Measurements from ENCODE around the gene CD247.

CD247 gene

DNA sequence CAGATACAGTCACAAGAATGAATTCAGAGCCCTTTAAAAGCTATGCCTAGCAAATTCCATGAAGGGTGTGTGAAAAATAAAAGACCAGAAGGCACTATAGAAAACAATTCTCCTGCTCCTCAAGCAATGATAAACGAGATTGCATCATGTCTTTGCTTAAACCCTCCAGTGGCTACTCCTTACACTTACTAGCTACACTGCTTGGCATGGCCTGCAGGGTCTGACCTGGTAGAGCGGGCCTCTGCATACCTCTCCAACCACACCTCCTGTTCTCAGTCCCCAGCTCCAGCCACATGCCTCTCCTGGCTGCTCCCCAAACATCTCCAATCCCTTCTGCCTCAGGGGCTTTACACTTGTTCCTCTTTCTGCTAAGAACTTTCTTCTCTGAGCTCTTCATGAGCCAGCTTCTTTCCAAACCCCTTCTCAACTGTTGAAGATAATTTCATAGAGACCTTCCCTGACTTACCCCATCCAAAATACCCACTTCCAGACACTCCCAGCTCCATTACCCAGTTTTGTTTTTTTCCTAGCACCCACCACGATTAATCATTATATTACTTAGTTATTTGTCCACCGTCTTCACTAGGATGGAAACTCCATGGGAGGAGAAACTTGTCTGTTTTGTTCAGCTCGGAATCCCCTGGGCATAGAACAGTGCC lies 46.4 kb upstream of the CD247 start:
- no peak overlapping the region for H3K4me2 ChIP-seq (ENCODE audit: low read length)
- H4K8ac ChIP-seq (ENCODE audit: low read depth, low read length): no peak overlapping the region
- no peak overlapping the region for H4K91ac ChIP-seq (ENCODE audit: low read depth, low read length)
- H3K36me3 ChIP-seq (ENCODE audit: control insufficient read depth in 1 of 2, insufficient read depth in 2 of 2, low read length in 2 of 2): no peaks in the 10 kb centered on the region
- H2BK12ac ChIP-seq (ENCODE audit: low read length): no peak overlapping the region
- H3K79me1 ChIP-seq (ENCODE audit: low read length): peaks cover 2% of the 10 kb centered on the region
- no peak overlapping the region for H2BK120ac ChIP-seq (ENCODE audit: insufficient read depth, low read length, poor library complexity)
- no peak overlapping the region for H3K27ac ChIP-seq (ENCODE audit: low read depth, low read length)
- H2AFZ ChIP-seq (ENCODE audit: insufficient read depth, low read length, poor library complexity): no peak overlapping the region
- H3K4me3 ChIP-seq (ENCODE audit: low read depth, low read length): no peak overlapping the region
- H3K18ac ChIP-seq (ENCODE audit: low read length): no peak overlapping the region
- no peaks in the 10 kb centered on the region for H3K27me3 ChIP-seq (ENCODE audit: insufficient read depth, low read length)
- no peaks in the 10 kb centered on the region for H3K9me3 ChIP-seq (ENCODE audit: insufficient read depth, low read depth, low read length)
- H4K12ac ChIP-seq (ENCODE audit: low read depth, low read length): no peak overlapping the region
- no peak overlapping the region for H3K14ac ChIP-seq (ENCODE audit: low read length)
- H3K9ac ChIP-seq (ENCODE audit: low read length): no peak overlapping the region
- no peak for DNase-seq
- H3K4ac ChIP-seq (ENCODE audit: low read depth, low read length): no peak overlapping the region
- H3K79me2 ChIP-seq (ENCODE audit: control insufficient read depth, insufficient read depth, low read length, poor library complexity): no peaks in the 10 kb centered on the region
- H2AK5ac ChIP-seq (ENCODE audit: low read length): no peak overlapping the region
- H2BK5ac ChIP-seq (ENCODE audit: low read depth, low read length, poor library complexity): no peak overlapping the region
- H3K23ac ChIP-seq (ENCODE audit: low read length): no peak overlapping the region
- peaks cover 5 to 9% of the 10 kb centered on the region in 2 experiments for H3K4me1 ChIP-seq (ENCODE audit: control insufficient read depth in 1 of 2, insufficient read depth in 2 of 2, low read length in 2 of 2)
- WGBS (ENCODE audit: extremely low coverage, insufficient coverage, insufficient read length): no CpG with 5 or more reads among the region's 5 CpGs

- Histone ChIP-seq H3K9ac (ENCODE audit: low read length) (no peak overlapping the region), H3K27me3 (ENCODE audit: insufficient read depth, low read length) (no peaks in the 10 kb centered on the region), H3K18ac (ENCODE audit: low read length) (no peak overlapping the region), H3K4me3 (ENCODE audit: low read depth, low read length) (no peak overlapping the region), H2BK12ac (ENCODE audit: low read length) (no peak overlapping the region), H3K4me2 (ENCODE audit: low read length) (no peak overlapping the region), H3K4ac (ENCODE audit: low read depth, low read length) (no peak overlapping the region), H2BK5ac (ENCODE audit: low read depth, low read length, poor library complexity) (no peak overlapping the region), H4K12ac (ENCODE audit: low read depth, low read length) (no peak overlapping the region), H3K79me2 (ENCODE audit: control insufficient read depth, insufficient read depth, low read length, poor library complexity) (no peaks in the 10 kb centered on the region), H3K79me1 (ENCODE audit: low read length) (peaks cover 2% of the 10 kb centered on the region), H4K8ac (ENCODE audit: low read depth, low read length) (no peak overlapping the region), H2AK5ac (ENCODE audit: low read length) (no peak overlapping the region), H3K36me3 (ENCODE audit: control insufficient read depth in 1 of 2, insufficient read depth in 2 of 2, low read length in 2 of 2) (no peaks in the 10 kb centered on the region), H3K9me3 (ENCODE audit: insufficient read depth, low read depth, low read length) (no peaks in the 10 kb centered on the region), H2AFZ (ENCODE audit: insufficient read depth, low read length, poor library complexity) (no peak overlapping the region), H3K14ac (ENCODE audit: low read length) (no peak overlapping the region), H4K91ac (ENCODE audit: low read depth, low read length) (no peak overlapping the region), H2BK120ac (ENCODE audit: insufficient read depth, low read length, poor library complexity) (no peak overlapping the region), H3K27ac (ENCODE audit: low read depth, low read length) (no peak overlapping the region), H3K23ac (ENCODE audit: low read length) (no peak overlapping the region), H3K4me1 (ENCODE audit: control insufficient read depth in 1 of 2, insufficient read depth in 2 of 2, low read length in 2 of 2) (peaks cover 5 to 9% of the 10 kb centered on the region in 2 experiments)
- WGBS (ENCODE audit: extremely low coverage, insufficient coverage, insufficient read length): no CpG with 5 or more reads among the region's 7 CpGs
- no peak for DNase-seq
Observed at GRCh38 chr1:167563579-167564246, 45.4 kb upstream of the CD247 start.

DNA sequence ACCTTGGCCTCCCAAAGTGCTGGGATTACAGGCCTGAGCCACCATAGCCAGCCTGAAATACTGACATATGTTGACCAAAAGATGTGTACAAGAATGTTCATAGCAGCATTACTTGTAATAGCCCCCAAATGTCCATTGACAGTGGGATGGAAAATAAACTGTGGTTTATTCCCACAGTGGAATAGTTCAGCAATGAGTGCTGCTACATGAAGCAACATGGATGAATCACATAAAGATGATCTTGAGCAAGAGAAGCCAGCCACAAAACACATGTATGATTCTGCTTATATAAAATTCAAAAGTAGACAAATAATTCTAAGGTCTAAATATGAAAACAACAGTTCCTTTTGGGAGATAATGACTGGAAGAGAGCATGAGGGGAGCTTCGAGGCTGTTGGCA lies 44.4 kb upstream of the CD247 start:
- no CpG with 5 or more reads among the region's 1 CpG for WGBS (ENCODE audit: extremely low coverage, insufficient coverage, insufficient read length)
- no peak overlapping the region for H3K27ac ChIP-seq (ENCODE audit: low read depth, low read length)
- no peak overlapping the region for H3K4ac ChIP-seq (ENCODE audit: low read depth, low read length)
- no peak overlapping the region for H3K9ac ChIP-seq (ENCODE audit: low read length)
- H3K14ac ChIP-seq (ENCODE audit: low read length): no peak overlapping the region
- no peaks in the 10 kb centered on the region for H3K27me3 ChIP-seq (ENCODE audit: insufficient read depth, low read length)
- no peak overlapping the region for H3K23ac ChIP-seq (ENCODE audit: low read length)
- no peak overlapping the region for H4K12ac ChIP-seq (ENCODE audit: low read depth, low read length)
- no peak overlapping the region for H4K91ac ChIP-seq (ENCODE audit: low read depth, low read length)
- H2BK12ac ChIP-seq (ENCODE audit: low read length): no peak overlapping the region
- no peak overlapping the region for H3K18ac ChIP-seq (ENCODE audit: low read length)
- no peaks in the 10 kb centered on the region for H3K79me2 ChIP-seq (ENCODE audit: control insufficient read depth, insufficient read depth, low read length, poor library complexity)
- no peak overlapping the region for H2BK120ac ChIP-seq (ENCODE audit: insufficient read depth, low read length, poor library complexity)
- H4K8ac ChIP-seq (ENCODE audit: low read depth, low read length): no peak overlapping the region
- H2AK5ac ChIP-seq (ENCODE audit: low read length): no peak overlapping the region
- H3K36me3 ChIP-seq (ENCODE audit: control insufficient read depth in 1 of 2, insufficient read depth in 2 of 2, low read length in 2 of 2): no peaks in the 10 kb centered on the region
- no peak overlapping the region for H3K4me3 ChIP-seq (ENCODE audit: low read depth, low read length)
- H2BK5ac ChIP-seq (ENCODE audit: low read depth, low read length, poor library complexity): no peak overlapping the region
- peaks cover 7 to 9% of the 10 kb centered on the region in 2 experiments for H3K4me1 ChIP-seq (ENCODE audit: control insufficient read depth in 1 of 2, insufficient read depth in 2 of 2, low read length in 2 of 2)
- no peaks in the 10 kb centered on the region for H3K9me3 ChIP-seq (ENCODE audit: insufficient read depth, low read depth, low read length)
- H3K79me1 ChIP-seq (ENCODE audit: low read length): peaks cover 2% of the 10 kb centered on the region
- H2AFZ ChIP-seq (ENCODE audit: insufficient read depth, low read length, poor library complexity): no peak overlapping the region
- DNase-seq: peak in 1 of 2 donors; percentile 46
- H3K4me2 ChIP-seq (ENCODE audit: low read length): no peak overlapping the region

DNA sequence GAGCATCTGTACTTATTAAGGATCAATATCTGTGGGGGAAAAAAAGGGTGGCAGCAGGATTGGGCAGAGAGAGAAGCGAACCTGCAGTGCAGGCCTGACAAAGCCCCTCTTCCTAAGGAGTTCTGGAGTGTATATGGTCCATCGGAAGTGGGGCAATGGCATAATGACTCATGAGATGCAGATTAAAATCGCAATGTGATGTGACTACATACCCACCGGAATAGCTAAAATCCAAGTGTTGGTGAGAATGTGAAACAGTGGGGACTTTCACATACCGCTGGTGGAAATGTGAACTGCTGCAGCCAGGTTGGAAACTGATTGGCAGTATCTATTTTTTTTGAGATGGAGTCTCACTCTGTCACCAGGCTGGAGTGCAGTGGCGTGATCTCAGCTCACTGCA lies 43.4 kb upstream of the CD247 start:
- DNase-seq: peak; percentile 32 to 79
- Histone ChIP-seq H4K12ac (ENCODE audit: low read depth, low read length) (no peak overlapping the region), H3K4me1 (ENCODE audit: control insufficient read depth in 1 of 2, insufficient read depth in 2 of 2, low read length in 2 of 2) (peaks cover 5 to 6% of the 10 kb centered on the region in 2 experiments), H3K27ac (ENCODE audit: low read depth, low read length) (no peak overlapping the region), H3K4ac (ENCODE audit: low read depth, low read length) (no peak overlapping the region), H3K79me1 (ENCODE audit: low read length) (peaks cover 2% of the 10 kb centered on the region), H3K4me3 (ENCODE audit: low read depth, low read length) (no peak overlapping the region), H3K36me3 (ENCODE audit: control insufficient read depth in 1 of 2, insufficient read depth in 2 of 2, low read length in 2 of 2) (no peaks in the 10 kb centered on the region), H2BK12ac (ENCODE audit: low read length) (no peak overlapping the region), H4K91ac (ENCODE audit: low read depth, low read length) (no peak overlapping the region), H3K18ac (ENCODE audit: low read length) (no peak overlapping the region), H2AFZ (ENCODE audit: insufficient read depth, low read length, poor library complexity) (no peak overlapping the region), H2BK5ac (ENCODE audit: low read depth, low read length, poor library complexity) (no peak overlapping the region), H2AK5ac (ENCODE audit: low read length) (no peak overlapping the region), H3K4me2 (ENCODE audit: low read length) (no peak overlapping the region), H3K23ac (ENCODE audit: low read length) (no peak overlapping the region), H3K79me2 (ENCODE audit: control insufficient read depth, insufficient read depth, low read length, poor library complexity) (no peaks in the 10 kb centered on the region), H3K9me3 (ENCODE audit: insufficient read depth, low read depth, low read length) (no peaks in the 10 kb centered on the region), H3K14ac (ENCODE audit: low read length) (no peak overlapping the region), H2BK120ac (ENCODE audit: insufficient read depth, low read length, poor library complexity) (no peak overlapping the region), H3K27me3 (ENCODE audit: insufficient read depth, low read length) (no peaks in the 10 kb centered on the region), H4K8ac (ENCODE audit: low read depth, low read length) (no peak overlapping the region), H3K9ac (ENCODE audit: low read length) (no peak overlapping the region)
- WGBS (ENCODE audit: extremely low coverage, insufficient coverage, insufficient read length): no CpG with 5 or more reads among the region's 6 CpGs

Data from trophoblast cell (in vitro differentiated cells and primary cell).